CD8-positive, alpha-beta memory T cell (primary cell): Measurements from ENCODE around the gene GATA6. TPM values are rescaled to one million over a fixed set of nuclear protein-coding genes. Genes with fewer than 3 reads are reported as not detected.

Source experiments
- CTCF ChIA-PET: fragments of 350-600 bp; sonication (Branson Sonifier 250); formaldehyde crosslinking; loops from one replicate; lab custom pipeline; 2021; ENCODE audit warnings: antibody characterized with exemption; lab: Charles Lee
- POLR2A ChIA-PET: fragments of 350-600 bp; sonication (Branson Sonifier 250); formaldehyde crosslinking; loops from one replicate; lab custom pipeline; 2021; ENCODE audit warnings: antibody characterized with exemption; lab: Charles Lee
- DNase-seq, 5 donors: peaks; one replicate each; pipeline versions ENCODE4 v3.0.0 to v3.0.0-alpha.2; 2020 to 2022; ENCODE audit warnings: mixed read lengths in 1 of 5
- H3K27ac ChIP-seq: one replicate; pipeline ENCODE4 v1.7.0; 2013; ENCODE audit warnings: low read depth, mild to moderate bottlenecking, low read length, moderate library complexity
- H3K27me3 ChIP-seq: 2 replicates; pipeline ENCODE4 v1.7.0; 2013; ENCODE audit warnings: low read length, mild to moderate bottlenecking; ENCODE audit not compliant: insufficient read depth, poor library complexity, severe bottlenecking
- H3K36me3 ChIP-seq: 2 replicates; pipeline ENCODE4 v1.7.0; 2013; ENCODE audit warnings: mild to moderate bottlenecking, low read length, moderate library complexity; ENCODE audit not compliant: insufficient read depth
- H3K4me1 ChIP-seq: 2 replicates; pipeline ENCODE4 v1.7.0; 2013; ENCODE audit warnings: mild to moderate bottlenecking, low read length, moderate library complexity; ENCODE audit not compliant: insufficient read depth
- H3K4me3 ChIP-seq: 2 replicates; pipeline ENCODE4 v1.7.0; 2013; ENCODE audit warnings: mild to moderate bottlenecking, low read length
- H3K9me3 ChIP-seq: 2 replicates; pipeline ENCODE4 v1.7.0; 2013; ENCODE audit warnings: mild to moderate bottlenecking, low read length
- H3K27ac Mint-ChIP-seq, 8 donors: one replicate each; pipeline ENCODE4 v1.8.0; 2020 to 2021; ENCODE audit warnings: mixed read lengths in 8 of 8, mild to moderate bottlenecking in 6 of 8, inconsistent platforms in 3 of 8, moderate library complexity in 3 of 8
- H3K27me3 Mint-ChIP-seq, 2 donors: one replicate each; pipeline ENCODE4 v1.8.0; 2020 to 2021; ENCODE audit warnings: mixed read lengths in 2 of 2, mild to moderate bottlenecking in 1 of 2, moderate library complexity in 1 of 2
- H3K36me3 Mint-ChIP-seq, 3 donors: one replicate each; pipeline ENCODE4 v1.8.0; 2020 to 2021; ENCODE audit warnings: mixed read lengths in 3 of 3, inconsistent platforms in 1 of 3, mild to moderate bottlenecking in 1 of 3
- H3K4me1 Mint-ChIP-seq, 3 donors: one replicate each; pipeline ENCODE4 v1.8.0; 2020 to 2021; ENCODE audit warnings: mixed read lengths in 3 of 3, inconsistent platforms in 1 of 3, mild to moderate bottlenecking in 1 of 3
- H3K4me3 Mint-ChIP-seq, 7 donors: one replicate each; pipeline ENCODE4 v1.8.0; 2020 to 2021; ENCODE audit warnings: mixed read lengths in 7 of 7, mild to moderate bottlenecking in 6 of 7, moderate library complexity in 4 of 7, inconsistent platforms in 2 of 7
- H3K9me3 Mint-ChIP-seq, 5 donors: one replicate each; pipeline ENCODE4 v1.8.0; 2020 to 2022; ENCODE audit warnings: mixed read lengths in 5 of 5, mild to moderate bottlenecking in 3 of 5, moderate library complexity in 2 of 5, inconsistent platforms in 1 of 5
- polyA plus RNA-seq: library from polyadenylated mRNA; unstranded; fragments of 300-500 nt; fragmentation: Illumina TruSeq; gene quantifications from one replicate; pipeline ENCODE4 v1.2.3, GENCODE V29; 2021
- total RNA-seq, 2 experiments: library from RNA; stranded (reverse); gene quantifications; one replicate each; pipeline ENCODE4 v1.2.3, GENCODE V29; 2021

Gene GATA6
- total and polyA plus RNA-seq, 3 experiments from 2014 or later: 0.04 to 0.32 (median 0.11) TPM

DNA sequence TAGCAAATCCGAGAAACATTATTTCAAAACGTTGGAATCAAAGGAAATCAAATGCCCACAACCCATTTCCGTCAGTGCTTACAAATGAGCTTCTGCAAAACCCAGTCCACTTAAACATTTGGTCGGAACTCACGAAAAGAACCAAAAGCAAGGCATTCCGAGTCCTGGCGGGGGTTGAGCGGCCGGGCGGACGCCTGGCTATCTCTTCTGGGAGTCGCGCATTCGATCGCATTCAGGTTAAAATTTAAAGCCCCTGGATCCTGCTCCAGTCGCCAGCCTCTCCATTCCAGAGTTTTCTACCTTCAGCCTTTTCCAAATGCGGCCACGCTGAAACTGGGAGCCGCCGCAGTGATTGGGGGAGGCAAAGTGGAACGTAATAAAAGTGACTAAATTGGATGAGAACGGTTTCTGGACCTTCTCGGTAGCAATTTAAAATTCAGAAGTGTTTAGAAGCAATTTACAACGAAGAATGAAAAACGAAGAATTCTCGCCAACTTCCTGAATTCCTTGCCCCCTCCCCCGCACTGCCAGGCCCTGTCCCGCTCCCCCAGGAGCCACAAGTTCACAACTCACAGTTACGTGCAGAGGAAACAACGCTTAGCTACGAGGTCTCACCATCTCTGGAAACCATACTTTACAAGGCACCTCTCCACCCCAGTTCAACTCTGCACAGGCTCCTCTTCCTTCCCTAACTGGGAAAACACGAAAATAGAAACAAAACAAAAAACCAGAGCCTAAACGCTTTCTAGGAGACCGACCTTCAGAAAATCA lies 1.7 kb upstream of the GATA6 start:
- Histone ChIP-seq H3K4me1 (peaks cover 21% of the 10 kb centered on the region), H3K27ac (no peak overlapping the region), H3K36me3 (no peaks in the 10 kb centered on the region), H3K9me3 (no peaks in the 10 kb centered on the region), H3K27me3 (peaks cover 68% of the 10 kb centered on the region), H3K4me3 (no peak overlapping the region)
- CTCF ChIA-PET: no interaction called here
- no peak for DNase-seq
- H3K4me3 Mint-ChIP-seq: peak overlapping the region in 6 of 7 donors; percentile 77 to 90 (median 82)
- peaks cover 23 to 50% (median 29%) of the 10 kb centered on the region in 3 donors for H3K4me1 Mint-ChIP-seq
- POLR2A ChIA-PET: interaction anchor here (1.2 kb wide), 1 partner anchor 187 kb away, joined by 3 read pairs; no protein-coding TSS in a partner anchor
- peaks cover 0 to 8% (median 5%) of the 10 kb centered on the region in 5 donors for H3K9me3 Mint-ChIP-seq
- H3K27ac Mint-ChIP-seq: peak overlapping the region in 5 of 8 donors; percentile 19 to 84 (median 51)
- H3K27me3 Mint-ChIP-seq: peaks cover 65 to 71% of the 10 kb centered on the region in 2 donors
- peaks cover 0 to 4% (median 0%) of the 10 kb centered on the region in 3 donors for H3K36me3 Mint-ChIP-seq

DNA sequence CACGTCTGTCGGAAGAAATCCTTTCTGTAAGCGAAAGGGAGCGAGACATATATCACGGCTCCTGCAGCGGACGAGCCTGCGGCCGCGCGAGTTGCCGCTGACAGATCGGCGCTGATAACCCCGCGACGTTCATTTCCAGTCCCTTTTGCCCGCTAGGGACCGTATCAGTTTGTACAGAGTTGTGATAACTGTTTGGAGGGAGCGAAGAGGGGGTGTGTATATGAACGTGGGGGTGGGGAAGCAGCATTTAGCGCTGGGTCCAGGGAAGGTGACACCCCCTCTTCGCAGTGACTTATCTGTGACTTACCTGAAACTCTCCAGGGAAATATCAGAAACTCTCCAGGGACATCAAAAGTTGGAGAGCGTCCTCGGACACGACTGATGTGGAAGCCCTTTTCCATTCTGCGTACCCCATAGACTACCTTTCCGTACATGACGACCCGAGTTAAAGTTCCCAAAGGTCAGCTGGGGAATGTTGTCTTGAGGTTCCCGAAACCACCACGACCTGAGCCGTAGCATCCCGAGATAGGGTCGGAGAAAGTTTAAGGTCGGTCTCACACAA lies 948 bp upstream of the GATA6 start:
- CTCF ChIA-PET: no interaction called here

DNA sequence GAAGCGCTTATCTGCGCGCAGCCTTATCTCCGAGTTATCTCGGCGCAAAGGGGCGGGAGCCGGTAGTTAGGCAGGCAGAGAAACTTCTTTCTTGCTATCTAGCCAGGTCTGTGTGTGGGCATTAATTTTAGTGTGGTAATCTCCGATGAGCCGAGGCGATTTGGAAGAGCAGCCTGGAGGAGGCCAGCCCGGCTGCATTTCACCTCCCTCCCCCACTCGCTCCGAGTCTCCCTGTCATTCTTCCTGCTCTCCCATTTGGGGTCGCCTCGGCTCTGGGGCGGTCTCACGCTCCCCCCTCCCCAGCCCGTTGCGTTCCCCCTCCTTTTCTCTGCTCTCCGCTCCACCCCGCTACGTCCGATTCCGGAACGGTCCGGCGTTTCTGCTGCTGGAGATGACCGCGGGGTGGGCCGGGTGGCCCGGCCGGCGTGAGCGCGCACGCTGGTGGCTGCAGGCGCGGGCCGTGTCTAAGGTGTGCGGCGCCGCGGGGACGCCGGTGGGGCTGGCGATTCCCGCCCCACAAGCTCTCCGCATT lies 566 bp downstream of the GATA6 start:
- peaks cover 0 to 8% (median 5%) of the 10 kb centered on the region in 5 donors for H3K9me3 Mint-ChIP-seq
- H3K4me3 Mint-ChIP-seq: peak overlapping the region; percentile 90 to 98 (median 94)
- Histone ChIP-seq H3K4me1 (peaks cover 21% of the 10 kb centered on the region), H3K27ac (no peak overlapping the region), H3K4me3 (peak overlapping the region; percentile 51), H3K9me3 (no peaks in the 10 kb centered on the region), H3K27me3 (peaks cover 59% of the 10 kb centered on the region), H3K36me3 (no peaks in the 10 kb centered on the region)
- ChIA-PET CTCF (interaction anchor here (1.2 to 1.5 kb wide), 2 partner anchors 24 to 209 kb away, joined by 3 read pairs; no protein-coding TSS in a partner anchor), POLR2A (no interaction called here)
- H3K36me3 Mint-ChIP-seq: peaks cover 0 to 4% (median 0%) of the 10 kb centered on the region in 3 donors
- H3K27me3 Mint-ChIP-seq: peaks cover 68 to 76% of the 10 kb centered on the region in 2 donors
- peak in 1 of 5 donors; percentile 57 for DNase-seq
- H3K27ac Mint-ChIP-seq: peak overlapping the region in 3 of 8 donors; percentile 59 to 89 (median 88)
- H3K4me1 Mint-ChIP-seq: peaks cover 23 to 50% (median 29%) of the 10 kb centered on the region in 3 donors

More for the DNA sequence above, 948 bp upstream of the GATA6 start:
- Histone ChIP-seq H3K4me1 (peaks cover 21% of the 10 kb centered on the region), H3K27me3 (peaks cover 61% of the 10 kb centered on the region), H3K9me3 (no peaks in the 10 kb centered on the region), H3K27ac (no peak overlapping the region), H3K36me3 (no peaks in the 10 kb centered on the region), H3K4me3 (no peak overlapping the region)
- Mint-ChIP-seq H3K4me3 (peak overlapping the region; percentile 76 to 90 (median 79)), H3K9me3 (peaks cover 0 to 8% (median 5%) of the 10 kb centered on the region in 5 donors), H3K4me1 (peaks cover 23 to 50% (median 29%) of the 10 kb centered on the region in 3 donors), H3K27ac (peak overlapping the region in 7 of 8 donors; percentile 29 to 84 (median 66)), H3K27me3 (peaks cover 68 to 71% of the 10 kb centered on the region in 2 donors), H3K36me3 (peaks cover 0 to 4% (median 0%) of the 10 kb centered on the region in 3 donors)
- POLR2A ChIA-PET: no interaction called here
- DNase-seq: peak in 2 of 5 donors; percentile 24 to 33

DNA sequence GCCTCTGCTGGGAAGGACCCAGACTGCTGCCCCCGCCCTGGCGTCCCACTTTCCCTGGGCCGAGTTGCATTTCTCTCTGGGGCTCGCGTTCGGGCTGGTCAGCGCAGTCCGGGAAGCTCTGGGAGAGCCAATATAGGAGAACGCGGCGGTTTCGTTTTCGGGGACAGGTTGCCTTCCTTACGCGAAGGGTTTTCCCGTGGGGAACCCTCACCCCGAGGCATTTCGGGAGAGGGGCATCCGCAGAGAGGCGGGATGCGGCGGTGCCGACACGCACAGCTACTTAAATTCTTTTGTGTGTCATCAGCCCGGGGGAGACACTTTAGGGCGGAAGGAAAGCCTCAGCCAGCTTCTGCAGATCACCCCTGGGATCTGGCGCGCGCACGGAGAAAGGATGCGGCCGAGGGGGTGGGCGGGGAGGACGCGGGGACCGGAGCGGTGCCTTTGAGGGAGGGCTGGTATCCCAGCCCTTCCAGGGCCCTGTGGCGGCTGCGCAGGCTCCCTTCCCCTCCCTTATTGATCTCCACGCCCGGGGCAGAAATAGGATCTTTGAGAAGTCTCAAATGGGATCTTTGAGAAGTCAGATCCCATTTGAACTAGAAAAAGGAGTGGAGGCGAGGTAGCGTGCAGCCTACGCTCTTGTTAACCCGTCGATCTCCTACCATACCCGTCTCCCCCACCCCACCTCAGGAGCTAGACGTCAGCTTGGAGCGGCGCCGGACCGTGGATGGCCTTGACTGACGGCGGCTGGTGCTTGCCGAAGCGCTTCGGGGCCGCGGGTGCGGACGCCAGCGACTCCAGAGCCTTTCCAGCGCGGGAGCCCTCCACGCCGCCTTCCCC lies 1.2 kb downstream of the GATA6 start:
- H3K9me3 Mint-ChIP-seq: peaks cover 0 to 8% (median 3%) of the 10 kb centered on the region in 5 donors
- H3K36me3 Mint-ChIP-seq: peaks cover 0 to 4% (median 0%) of the 10 kb centered on the region in 3 donors
- H3K9me3 ChIP-seq: no peaks in the 10 kb centered on the region
- POLR2A ChIA-PET: interaction anchor here (1.2 kb wide), 1 partner anchor 112 kb away, joined by 3 read pairs; no protein-coding TSS in a partner anchor
- H3K4me3 Mint-ChIP-seq: peak overlapping the region; percentile 90 to 98 (median 94)
- H3K27ac ChIP-seq: no peak overlapping the region
- peak overlapping the region in 7 of 8 donors; percentile 57 to 89 (median 74) for H3K27ac Mint-ChIP-seq
- peaks cover 20 to 46% (median 25%) of the 10 kb centered on the region in 3 donors for H3K4me1 Mint-ChIP-seq
- H3K36me3 ChIP-seq: no peaks in the 10 kb centered on the region
- peak in 1 of 5 donors; percentile 23 for DNase-seq
- H3K27me3 ChIP-seq: peaks cover 65% of the 10 kb centered on the region
- peaks cover 72 to 79% of the 10 kb centered on the region in 2 donors for H3K27me3 Mint-ChIP-seq
- CTCF ChIA-PET: interaction anchor here (1.2 to 1.5 kb wide), 3 partner anchors 24 to 391 kb away, joined by 3 to 4 read pairs (median 3); no protein-coding TSS in a partner anchor
- H3K4me3 ChIP-seq: peak overlapping the region; percentile 51
- peaks cover 21% of the 10 kb centered on the region for H3K4me1 ChIP-seq

DNA sequence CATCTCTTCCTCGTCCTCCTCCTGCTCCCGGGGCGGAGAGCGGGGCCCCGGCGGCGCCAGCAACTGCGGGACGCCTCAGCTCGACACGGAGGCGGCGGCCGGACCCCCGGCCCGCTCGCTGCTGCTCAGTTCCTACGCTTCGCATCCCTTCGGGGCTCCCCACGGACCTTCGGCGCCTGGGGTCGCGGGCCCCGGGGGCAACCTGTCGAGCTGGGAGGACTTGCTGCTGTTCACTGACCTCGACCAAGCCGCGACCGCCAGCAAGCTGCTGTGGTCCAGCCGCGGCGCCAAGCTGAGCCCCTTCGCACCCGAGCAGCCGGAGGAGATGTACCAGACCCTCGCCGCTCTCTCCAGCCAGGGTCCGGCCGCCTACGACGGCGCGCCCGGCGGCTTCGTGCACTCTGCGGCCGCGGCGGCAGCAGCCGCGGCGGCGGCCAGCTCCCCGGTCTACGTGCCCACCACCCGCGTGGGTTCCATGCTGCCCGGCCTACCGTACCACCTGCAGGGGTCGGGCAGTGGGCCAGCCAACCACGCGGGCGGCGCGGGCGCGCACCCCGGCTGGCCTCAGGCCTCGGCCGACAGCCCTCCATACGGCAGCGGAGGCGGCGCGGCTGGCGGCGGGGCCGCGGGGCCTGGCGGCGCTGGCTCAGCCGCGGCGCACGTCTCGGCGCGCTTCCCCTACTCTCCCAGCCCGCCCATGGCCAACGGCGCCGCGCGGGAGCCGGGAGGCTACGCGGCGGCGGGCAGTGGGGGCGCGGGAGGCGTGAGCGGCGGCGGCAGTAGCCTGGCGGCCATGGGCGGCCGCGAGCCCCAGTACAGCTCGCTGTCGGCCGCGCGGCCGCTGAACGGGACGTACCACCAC lies 2.1 kb downstream of the GATA6 start:
- H3K4me3 ChIP-seq: no peak overlapping the region
- H3K9me3 ChIP-seq: no peaks in the 10 kb centered on the region
- H3K4me1 Mint-ChIP-seq: peaks cover 19 to 47% (median 22%) of the 10 kb centered on the region in 3 donors
- H3K27ac ChIP-seq: no peak overlapping the region
- peaks cover 0 to 8% (median 3%) of the 10 kb centered on the region in 5 donors for H3K9me3 Mint-ChIP-seq
- ChIA-PET CTCF (interaction anchor here (1.2 to 1.5 kb wide), 3 partner anchors 23 to 391 kb away, joined by 3 to 4 read pairs (median 3); no protein-coding TSS in a partner anchor), POLR2A (interaction anchor here (1.2 kb wide), 1 partner anchor 111 kb away, joined by 3 read pairs; no protein-coding TSS in a partner anchor)
- no peak for DNase-seq
- H3K36me3 ChIP-seq: no peaks in the 10 kb centered on the region
- H3K36me3 Mint-ChIP-seq: peaks cover 0 to 4% (median 0%) of the 10 kb centered on the region in 3 donors
- peaks cover 21% of the 10 kb centered on the region for H3K4me1 ChIP-seq
- H3K27me3 Mint-ChIP-seq: peaks cover 71 to 77% of the 10 kb centered on the region in 2 donors
- peaks cover 57% of the 10 kb centered on the region for H3K27me3 ChIP-seq
- no peak overlapping the region for H3K27ac Mint-ChIP-seq
- peak overlapping the region in 6 of 7 donors; percentile 92 to 98 (median 94) for H3K4me3 Mint-ChIP-seq

DNA sequence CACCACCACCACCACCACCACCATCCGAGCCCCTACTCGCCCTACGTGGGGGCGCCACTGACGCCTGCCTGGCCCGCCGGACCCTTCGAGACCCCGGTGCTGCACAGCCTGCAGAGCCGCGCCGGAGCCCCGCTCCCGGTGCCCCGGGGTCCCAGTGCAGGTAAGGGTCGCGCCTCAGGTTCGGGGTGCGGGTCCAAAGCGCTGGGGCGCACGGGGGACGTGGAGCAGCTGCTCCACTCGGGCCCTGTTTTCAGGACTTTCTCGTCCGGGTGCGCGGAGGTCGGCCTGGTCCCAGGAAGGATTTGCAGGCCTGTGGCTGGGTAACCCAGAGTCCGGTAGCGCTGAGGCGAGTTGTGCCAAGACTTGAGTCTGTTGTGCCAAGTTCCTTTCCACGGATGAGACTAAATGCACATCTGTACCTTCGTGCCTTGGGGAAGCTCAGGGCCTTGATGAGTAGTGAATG lies 2.8 kb downstream of the GATA6 start:
- H3K4me1 ChIP-seq: peaks cover 18% of the 10 kb centered on the region
- no peaks in the 10 kb centered on the region for H3K36me3 ChIP-seq
- ChIA-PET POLR2A (no interaction called here), CTCF (interaction anchor here (1.5 kb wide), 1 partner anchor 390 kb away, joined by 4 read pairs; no protein-coding TSS in a partner anchor)
- DNase-seq: no peak
- Mint-ChIP-seq H3K9me3 (peaks cover 0 to 5% (median 3%) of the 10 kb centered on the region in 5 donors), H3K36me3 (peaks cover 0 to 4% (median 0%) of the 10 kb centered on the region in 3 donors), H3K27me3 (peaks cover 65 to 73% of the 10 kb centered on the region in 2 donors), H3K4me3 (peak overlapping the region; percentile 15 to 74 (median 42)), H3K4me1 (peaks cover 19 to 43% (median 23%) of the 10 kb centered on the region in 3 donors), H3K27ac (peak overlapping the region in 1 of 8 donors; percentile 24)
- H3K4me3 ChIP-seq: no peak overlapping the region
- H3K27ac ChIP-seq: no peak overlapping the region
- H3K9me3 ChIP-seq: no peaks in the 10 kb centered on the region
- peaks cover 50% of the 10 kb centered on the region for H3K27me3 ChIP-seq
